ENCODE results near the gene CSGALNACT2.
"Not testable (repeated sequence)": the region's sequence is repeated elsewhere in the genome, so short reads cannot be mapped to it uniquely, and the experiment has no call there.

CSGALNACT2 gene

DNA sequence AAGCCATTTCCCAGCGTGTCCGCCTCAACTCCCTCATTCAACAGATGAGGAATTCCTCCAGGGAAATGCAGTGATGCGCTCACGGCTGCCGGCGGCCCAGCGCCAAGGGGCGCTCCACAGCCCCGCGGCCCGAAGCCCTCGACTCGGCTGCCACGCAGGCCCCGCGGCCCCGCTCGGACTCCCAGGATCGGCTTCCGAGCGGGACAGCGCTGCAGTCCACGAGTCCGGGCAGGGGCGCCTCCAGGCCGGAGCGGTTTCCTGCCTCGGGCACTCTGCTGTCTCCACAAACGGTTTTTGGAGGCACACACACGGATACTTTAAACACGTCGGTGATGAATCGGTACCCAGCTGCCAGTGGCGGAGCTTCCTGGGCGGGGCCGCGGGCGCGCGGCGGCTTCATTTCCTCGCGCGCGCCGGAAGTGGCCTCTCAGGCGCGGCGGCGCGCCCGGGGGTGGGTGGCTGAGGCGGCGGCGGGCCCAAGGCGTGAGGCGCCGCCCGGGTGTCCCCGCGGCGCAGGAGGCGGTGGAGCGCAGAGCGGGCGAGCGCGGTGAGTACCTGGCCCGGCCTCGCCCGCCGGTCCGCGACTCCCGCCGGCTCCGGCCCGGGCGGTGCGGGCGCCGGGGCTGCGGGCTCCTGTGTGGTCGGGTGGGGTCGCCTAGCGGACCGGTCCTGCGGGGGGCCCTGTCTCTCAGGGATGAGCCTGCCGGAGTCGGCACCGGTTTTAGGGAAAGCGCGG is at the start of gene CSGALNACT2:
TSS of gene CSGALNACT2 (plus strand) at position 425 of the 736 bp plus-strand sequence. CDS start 16,705 bp downstream, outside the sequence.
- FAIRE-seq, result no peak

DNA sequence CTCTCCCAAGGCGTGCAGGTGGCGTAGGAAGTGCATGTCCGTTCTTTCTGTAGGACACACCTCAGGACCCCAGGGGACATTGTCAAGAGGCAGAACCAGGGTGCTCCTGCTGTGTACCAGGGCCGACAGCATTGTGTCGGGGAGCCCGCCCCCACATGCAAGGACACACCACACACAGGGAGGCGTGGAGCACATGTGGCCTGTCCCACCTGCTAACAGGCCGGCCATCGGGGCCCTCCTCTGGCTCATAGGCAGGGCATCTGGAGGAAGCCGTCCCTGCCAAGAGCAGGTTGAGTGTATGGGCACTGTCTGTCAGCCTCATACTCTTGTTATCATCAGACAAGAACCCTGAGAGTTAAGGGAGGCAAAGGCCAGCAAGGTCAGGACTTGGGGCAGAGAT is 48.7 kb upstream of the CSGALNACT2 start:
- FAIRE-seq, result no peak

DNA sequence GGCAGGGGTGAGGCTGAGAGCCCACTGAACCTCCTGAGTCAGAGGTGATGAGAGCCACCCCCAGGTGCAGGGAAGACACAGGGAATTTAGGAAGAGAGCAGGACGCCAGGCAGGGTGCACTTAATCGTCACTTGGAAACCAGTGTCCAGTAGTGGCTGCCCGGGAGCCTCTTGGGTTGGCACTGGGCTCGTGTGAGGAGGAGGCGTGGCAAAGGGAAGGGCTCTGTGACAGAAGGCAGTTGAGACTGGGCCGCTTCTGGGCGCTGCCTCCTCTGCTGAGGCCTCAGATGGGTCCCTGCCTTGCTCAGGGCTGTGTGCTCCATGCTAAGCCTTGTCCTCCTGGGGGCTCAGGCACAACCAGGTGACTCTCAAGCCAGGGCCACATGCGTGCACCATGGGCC is 48.1 kb upstream of the CSGALNACT2 start:
- FAIRE-seq, result no peak

GRCh38 chr10:43090664-43091063 is 47.6 kb upstream of the CSGALNACT2 start:
- FAIRE-seq, result no peak

DNA sequence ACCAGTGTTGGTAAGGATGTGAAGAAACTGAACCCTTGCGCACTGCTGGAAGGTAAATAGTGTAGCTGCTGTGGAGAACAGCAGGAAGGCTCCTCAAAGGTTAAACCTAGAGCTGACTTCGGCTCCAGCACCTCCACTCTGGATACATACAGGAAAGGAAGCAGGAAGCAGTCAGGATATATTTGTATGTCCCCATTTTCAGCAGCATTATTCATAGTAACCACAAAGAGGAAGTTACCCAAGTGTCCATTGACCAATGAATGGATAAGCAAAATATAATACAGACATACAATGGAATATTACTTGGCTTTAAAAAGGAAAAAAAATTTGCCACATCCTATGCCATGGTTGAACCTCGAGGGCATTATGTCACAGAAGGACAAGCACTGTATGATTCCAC is 46.4 kb upstream of the CSGALNACT2 start:
- FAIRE-seq, result no peak

- FAIRE-seq, result no peak
Measured at GRCh38 chr10:43093423-43094076, 44.7 kb upstream of the CSGALNACT2 start.

DNA sequence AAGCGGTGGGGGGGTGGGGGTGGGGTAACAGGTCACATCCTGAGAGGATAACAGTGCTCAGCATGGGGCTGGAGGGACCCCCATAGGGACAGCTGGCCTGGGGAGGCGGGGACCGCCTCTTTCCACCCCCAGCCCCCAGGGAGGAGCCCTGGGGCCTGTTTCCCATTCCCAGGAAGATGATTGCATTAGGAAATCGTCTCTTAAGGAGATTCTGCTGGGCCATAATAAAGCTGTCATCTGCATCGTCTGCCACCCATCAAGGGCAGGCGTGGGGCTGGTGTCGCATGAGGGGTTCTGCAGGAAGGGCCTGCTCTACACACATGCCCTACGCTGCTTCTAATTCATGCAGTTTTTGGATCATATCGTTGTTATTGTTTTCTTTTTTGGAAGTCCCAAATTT is 44.2 kb upstream of the CSGALNACT2 start:
- FAIRE-seq, result no peak

GRCh38 chr10:43099339-43099738 is 38.9 kb upstream of the CSGALNACT2 start:
- not testable (repeated sequence) for FAIRE-seq

GRCh38 chr10:43099928-43100327 is 38.3 kb upstream of the CSGALNACT2 start:
- FAIRE-seq, result no peak

GRCh38 chr10:43100366-43100765 is 37.9 kb upstream of the CSGALNACT2 start:
- no peak for FAIRE-seq

GRCh38 chr10:43102063-43102828 is 36.0 kb upstream of the CSGALNACT2 start:
- FAIRE-seq, result no peak

GRCh38 chr10:43105102-43105955 is 32.9 kb upstream of the CSGALNACT2 start:
- FAIRE-seq, result no peak

DNA sequence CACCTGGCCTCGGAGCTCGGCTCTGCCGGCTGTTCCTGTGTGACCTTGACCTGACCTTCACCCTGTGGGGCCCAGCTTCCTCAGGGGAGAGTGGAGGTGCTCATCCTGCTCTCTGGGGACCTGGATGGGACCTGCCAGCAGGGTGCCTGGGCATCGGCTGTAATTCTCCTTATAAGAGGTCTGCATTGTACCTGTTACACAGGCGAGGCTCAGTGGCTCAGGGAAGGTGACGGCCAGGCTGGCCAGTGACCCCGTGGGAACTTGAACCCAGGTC is 32.4 kb upstream of the CSGALNACT2 start:
- FAIRE-seq, result no peak

GRCh38 chr10:43106256-43107091 is 31.8 kb upstream of the CSGALNACT2 start:
- no peak for FAIRE-seq

DNA sequence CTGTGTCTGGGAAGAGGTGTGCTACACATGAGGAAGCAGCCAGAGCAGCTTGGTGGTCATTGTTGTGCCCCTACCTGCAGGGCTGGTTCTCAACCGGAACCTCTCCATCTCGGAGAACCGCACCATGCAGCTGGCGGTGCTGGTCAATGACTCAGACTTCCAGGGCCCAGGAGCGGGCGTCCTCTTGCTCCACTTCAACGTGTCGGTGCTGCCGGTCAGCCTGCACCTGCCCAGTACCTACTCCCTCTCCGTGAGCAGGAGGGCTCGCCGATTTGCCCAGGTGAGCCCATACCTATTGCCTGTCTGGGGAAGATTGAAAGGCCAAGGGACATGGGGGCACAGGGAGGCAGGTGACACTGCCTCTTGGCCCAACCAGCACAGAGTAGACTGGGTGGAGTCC is 29.3 kb upstream of the CSGALNACT2 start:
- FAIRE-seq, result no peak

- no peak for FAIRE-seq
Measured at GRCh38 chr10:43109671-43110249, 28.5 kb upstream of the CSGALNACT2 start.

DNA sequence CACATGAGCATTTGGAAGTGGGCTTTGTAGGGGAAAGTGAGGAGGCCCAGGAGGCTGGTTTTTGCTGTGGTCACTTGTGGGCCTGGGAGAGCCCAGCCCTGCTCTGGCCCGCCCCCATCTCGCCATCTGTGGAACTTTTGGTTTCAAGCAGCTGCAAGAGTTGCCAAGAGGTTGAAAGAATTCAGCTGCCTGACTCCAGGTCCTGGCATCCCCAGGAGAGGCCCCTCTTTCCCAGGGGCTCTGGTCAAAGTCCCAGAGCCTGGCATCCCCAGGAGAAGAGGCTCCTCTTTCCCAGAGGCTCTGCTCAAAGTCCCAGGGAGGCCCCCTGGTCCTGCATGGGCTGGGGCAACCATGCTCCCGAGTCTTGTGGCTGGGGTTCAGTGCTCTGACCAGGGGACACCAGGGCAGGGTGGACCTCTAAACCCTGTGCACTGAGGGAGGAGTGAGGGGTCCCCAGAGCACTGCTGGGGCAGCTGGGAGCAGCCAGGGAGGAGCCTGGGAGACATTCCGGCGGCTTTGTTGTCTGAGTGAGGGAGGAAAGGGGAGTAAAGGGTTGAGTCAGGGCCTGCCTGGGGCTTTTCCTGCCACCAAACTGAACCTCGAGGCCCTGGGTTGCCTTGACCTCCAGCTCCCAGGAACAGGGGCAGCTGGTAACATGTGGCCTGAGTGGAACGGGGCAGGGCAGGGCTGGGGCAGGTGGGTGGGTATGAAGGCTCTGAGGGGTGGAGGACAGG is 27.7 kb upstream of the CSGALNACT2 start:
- no peak for FAIRE-seq

GRCh38 chr10:43111101-43111500 is 27.1 kb upstream of the CSGALNACT2 start:
- no peak for FAIRE-seq

- no peak for FAIRE-seq
Measured at GRCh38 chr10:43111921-43112607, 26.2 kb upstream of the CSGALNACT2 start.

- FAIRE-seq, result no peak
Measured at GRCh38 chr10:43112608-43112961, 25.7 kb upstream of the CSGALNACT2 start.

All from G401.6 (cell line).